Ishikawa (cell line): ENCODE measurements around the gene NUDT19.

Experiments used
- CEBPB ChIP-seq: IDR thresholded peaks from 2 replicates; pipeline ENCODE4 v1.6.1; 2012
- CREB1 ChIP-seq: IDR thresholded peaks from 2 replicates; pipeline ENCODE4 v1.6.1; 2012; ENCODE audit warnings: low read depth
- EP300 ChIP-seq: IDR thresholded peaks from 2 replicates; pipeline ENCODE4 v1.6.1; 2012; ENCODE audit warnings: borderline replicate concordance
- FOXM1 ChIP-seq: IDR thresholded peaks from 2 replicates; pipeline ENCODE4 v1.6.1; 2012; ENCODE audit warnings: low read depth, borderline replicate concordance
- NFIC ChIP-seq: IDR thresholded peaks from 2 replicates; pipeline ENCODE4 v1.6.1; 2012
- RAD21 ChIP-seq: IDR thresholded peaks from 2 replicates; pipeline ENCODE4 v1.6.1; 2012; ENCODE audit warnings: low read depth
- TAF1 ChIP-seq: IDR thresholded peaks from 2 replicates; pipeline ENCODE4 v1.6.1; 2012; ENCODE audit warnings: low read depth, mild to moderate bottlenecking
- TCF12 ChIP-seq: IDR thresholded peaks from 2 replicates; pipeline ENCODE4 v1.6.1; 2012; ENCODE audit warnings: low read depth
- USF1 ChIP-seq: IDR thresholded peaks from 2 replicates; pipeline ENCODE4 v1.6.1; 2012
- YY1 ChIP-seq: IDR thresholded peaks from 2 replicates; pipeline ENCODE4 v1.6.1; 2012; ENCODE audit warnings: low read depth
- ZBTB7A ChIP-seq: IDR thresholded peaks from 2 replicates; pipeline ENCODE4 v1.6.1; 2012; ENCODE audit warnings: low read depth
- TF ChIP-seq, protein P1 (sequence below): IDR thresholded peaks from 2 replicates; pipeline ENCODE4 v1.6.1; 2012; ENCODE audit warnings: low read depth, mild to moderate bottlenecking
- TF ChIP-seq, protein P2 (sequence below): IDR thresholded peaks from 2 replicates; pipeline ENCODE4 v1.6.1; 2012

- no peak for TF ChIP-seq TAF1
- TF ChIP-seq NFIC: no peak
- no peak for TF ChIP-seq YY1
- no peak for TF ChIP-seq ZBTB7A
- no peak for TF ChIP-seq CREB1
- TF ChIP-seq CEBPB: no peak
- TF ChIP-seq, protein P1, sequence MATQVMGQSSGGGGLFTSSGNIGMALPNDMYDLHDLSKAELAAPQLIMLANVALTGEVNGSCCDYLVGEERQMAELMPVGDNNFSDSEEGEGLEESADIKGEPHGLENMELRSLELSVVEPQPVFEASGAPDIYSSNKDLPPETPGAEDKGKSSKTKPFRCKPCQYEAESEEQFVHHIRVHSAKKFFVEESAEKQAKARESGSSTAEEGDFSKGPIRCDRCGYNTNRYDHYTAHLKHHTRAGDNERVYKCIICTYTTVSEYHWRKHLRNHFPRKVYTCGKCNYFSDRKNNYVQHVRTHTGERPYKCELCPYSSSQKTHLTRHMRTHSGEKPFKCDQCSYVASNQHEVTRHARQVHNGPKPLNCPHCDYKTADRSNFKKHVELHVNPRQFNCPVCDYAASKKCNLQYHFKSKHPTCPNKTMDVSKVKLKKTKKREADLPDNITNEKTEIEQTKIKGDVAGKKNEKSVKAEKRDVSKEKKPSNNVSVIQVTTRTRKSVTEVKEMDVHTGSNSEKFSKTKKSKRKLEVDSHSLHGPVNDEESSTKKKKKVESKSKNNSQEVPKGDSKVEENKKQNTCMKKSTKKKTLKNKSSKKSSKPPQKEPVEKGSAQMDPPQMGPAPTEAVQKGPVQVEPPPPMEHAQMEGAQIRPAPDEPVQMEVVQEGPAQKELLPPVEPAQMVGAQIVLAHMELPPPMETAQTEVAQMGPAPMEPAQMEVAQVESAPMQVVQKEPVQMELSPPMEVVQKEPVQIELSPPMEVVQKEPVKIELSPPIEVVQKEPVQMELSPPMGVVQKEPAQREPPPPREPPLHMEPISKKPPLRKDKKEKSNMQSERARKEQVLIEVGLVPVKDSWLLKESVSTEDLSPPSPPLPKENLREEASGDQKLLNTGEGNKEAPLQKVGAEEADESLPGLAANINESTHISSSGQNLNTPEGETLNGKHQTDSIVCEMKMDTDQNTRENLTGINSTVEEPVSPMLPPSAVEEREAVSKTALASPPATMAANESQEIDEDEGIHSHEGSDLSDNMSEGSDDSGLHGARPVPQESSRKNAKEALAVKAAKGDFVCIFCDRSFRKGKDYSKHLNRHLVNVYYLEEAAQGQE: no peak
- no peak for TF ChIP-seq TCF12
- TF ChIP-seq EP300: no peak
- no peak for TF ChIP-seq RAD21
- TF ChIP-seq, protein P2, sequence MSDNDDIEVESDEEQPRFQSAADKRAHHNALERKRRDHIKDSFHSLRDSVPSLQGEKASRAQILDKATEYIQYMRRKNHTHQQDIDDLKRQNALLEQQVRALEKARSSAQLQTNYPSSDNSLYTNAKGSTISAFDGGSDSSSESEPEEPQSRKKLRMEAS: no peak
- TF ChIP-seq USF1: no peak
- TF ChIP-seq FOXM1: no peak
These were observed 44.3 kb downstream of the NUDT19 start for GRCh38 chr19:32735936-32736335.
